Measurements from ENCODE around the gene SLC7A10.

Gene SLC7A10

GRCh38 chr19:33225458-33225926 is at the start of gene SLC7A10:
TSS of gene SLC7A10 (minus strand) at chr19:33225850. CDS start at chr19:33225703, 147 bp downstream.
- DNase-seq (ENCODE audit: low spot score), result peak; percentile 55

GRCh38 chr19:33274663-33275558 is 49.3 kb upstream of the SLC7A10 start:
- DNase-seq (ENCODE audit: low spot score), result no peak

- DNase-seq (ENCODE audit: low spot score), result peak; percentile 85
Measured at GRCh38 chr19:33273881-33274662, 48.4 kb upstream of the SLC7A10 start.

GRCh38 chr19:33273065-33273736 is 47.6 kb upstream of the SLC7A10 start:
- no peak for DNase-seq (ENCODE audit: low spot score)

- DNase-seq (ENCODE audit: low spot score), result no peak
Measured at GRCh38 chr19:33271246-33272021, 45.8 kb upstream of the SLC7A10 start.

- DNase-seq (ENCODE audit: low spot score), result no peak
Measured at GRCh38 chr19:33270769-33271168, 45.1 kb upstream of the SLC7A10 start.

GRCh38 chr19:33269016-33269415 is 43.4 kb upstream of the SLC7A10 start:
- DNase-seq (ENCODE audit: low spot score), result no peak

GRCh38 chr19:33268162-33268991 is 42.7 kb upstream of the SLC7A10 start:
- DNase-seq (ENCODE audit: low spot score), result no peak

GRCh38 chr19:33267706-33268105 is 42.1 kb upstream of the SLC7A10 start:
- DNase-seq (ENCODE audit: low spot score), result no peak

- DNase-seq (ENCODE audit: low spot score), result no peak
Measured at GRCh38 chr19:33266974-33267484, 41.4 kb upstream of the SLC7A10 start.

- DNase-seq (ENCODE audit: low spot score), result no peak
Measured at GRCh38 chr19:33264881-33265445, 39.3 kb upstream of the SLC7A10 start.

GRCh38 chr19:33263325-33264023 is 37.8 kb upstream of the SLC7A10 start:
- no peak for DNase-seq (ENCODE audit: low spot score)

- no peak for DNase-seq (ENCODE audit: low spot score)
Measured at GRCh38 chr19:33261511-33262189, 36.0 kb upstream of the SLC7A10 start.

- no peak for DNase-seq (ENCODE audit: low spot score)
Measured at GRCh38 chr19:33260628-33261418, 35.2 kb upstream of the SLC7A10 start.

- no peak for DNase-seq (ENCODE audit: low spot score)
Measured at GRCh38 chr19:33259539-33259938, 33.9 kb upstream of the SLC7A10 start.

- DNase-seq (ENCODE audit: low spot score), result no peak
Measured at GRCh38 chr19:33257828-33258227, 32.2 kb upstream of the SLC7A10 start.

GRCh38 chr19:33256261-33256660 is 30.6 kb upstream of the SLC7A10 start:
- no peak for DNase-seq (ENCODE audit: low spot score)

- DNase-seq (ENCODE audit: low spot score), result no peak
Measured at GRCh38 chr19:33255781-33256180, 30.1 kb upstream of the SLC7A10 start.

Data from AG20443 (cell line).